ENCODE results near the gene IFIH1.
A peak's percentile ranks its signal among the peaks of the same experiment; 100 is the strongest.

The IFIH1 gene

GRCh38 chr2:162318328-162319180 lies at the start of gene IFIH1:
IFIH1 (minus strand) TSS chr2:162318684; CDS start chr2:162318307, 377 bp downstream.
- peak; percentile 90 for DNase-seq (ENCODE audit: low spot score)

GRCh38 chr2:162365392-162365791 lies 46.9 kb upstream of the IFIH1 start:
- DNase-seq (ENCODE audit: low spot score): peak; percentile 0

GRCh38 chr2:162344617-162344950 lies 26.1 kb upstream of the IFIH1 start:
- no peak for DNase-seq (ENCODE audit: low spot score)

GRCh38 chr2:162343824-162344616 lies 25.5 kb upstream of the IFIH1 start, which contains the start of gene GCA:
GCA (plus strand) TSS chr2:162344132; CDS start chr2:162344249, 117 bp downstream.
- DNase-seq (ENCODE audit: low spot score): peak; percentile 93

DNA sequence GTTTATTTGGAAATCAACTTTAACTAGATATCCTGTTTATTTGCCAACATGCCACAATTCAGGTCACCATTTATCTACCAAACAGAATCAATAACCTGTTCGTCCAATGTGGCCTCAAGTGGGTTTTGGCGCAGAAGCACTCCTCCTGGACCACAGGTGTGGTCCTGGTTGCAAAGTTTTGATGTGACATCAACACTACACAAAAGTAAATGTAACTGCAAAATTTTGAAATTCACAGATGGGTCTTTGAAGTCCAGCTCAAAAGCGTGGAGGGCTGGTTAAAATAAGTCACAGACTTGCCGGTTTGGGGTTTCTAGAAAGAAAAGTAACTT lies 25.0 kb upstream of the IFIH1 start:
- no peak for DNase-seq (ENCODE audit: low spot score)

DNA sequence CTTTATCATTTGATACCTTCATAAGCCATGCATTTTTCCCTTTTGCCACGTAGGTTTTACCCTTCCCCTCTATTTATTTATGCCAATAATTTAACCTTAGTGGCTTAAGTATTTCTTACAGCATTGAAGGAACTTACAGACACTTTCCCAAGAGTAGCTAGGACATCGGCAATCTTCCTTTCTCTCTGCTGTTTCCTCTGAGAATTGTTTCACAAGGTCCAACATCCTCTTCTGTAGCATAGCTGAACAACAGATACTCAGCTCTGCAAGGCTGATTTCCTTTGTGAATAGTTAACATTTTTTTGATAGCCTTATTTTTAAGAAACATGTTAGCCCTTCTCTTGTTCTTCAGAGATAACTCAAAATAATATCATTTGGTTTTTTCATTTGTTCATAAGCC lies 24.4 kb upstream of the IFIH1 start:
- no peak for DNase-seq (ENCODE audit: low spot score)

DNA sequence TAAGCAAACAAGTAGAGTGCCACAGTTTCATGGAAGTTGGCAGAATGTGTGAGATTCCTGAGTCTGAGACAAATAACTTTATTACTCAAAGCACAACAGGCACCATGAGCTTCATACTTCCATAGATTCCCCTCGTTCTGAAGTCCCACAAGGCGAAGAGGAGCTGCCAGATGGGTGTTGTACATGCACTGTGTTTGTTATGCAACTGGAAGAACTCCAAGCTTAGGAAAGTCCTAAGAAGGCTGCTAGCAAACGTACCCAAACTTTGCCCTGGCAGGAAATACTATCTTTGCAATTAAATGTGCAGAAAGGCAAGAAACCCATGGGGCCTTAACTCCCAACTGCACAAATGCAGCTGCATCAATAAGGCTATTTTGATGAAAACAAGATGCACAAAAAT lies 23.8 kb upstream of the IFIH1 start:
- DNase-seq (ENCODE audit: low spot score): no peak

- DNase-seq (ENCODE audit: low spot score): no peak
Measured at GRCh38 chr2:162340822-162341221, 22.3 kb upstream of the IFIH1 start.

DNA sequence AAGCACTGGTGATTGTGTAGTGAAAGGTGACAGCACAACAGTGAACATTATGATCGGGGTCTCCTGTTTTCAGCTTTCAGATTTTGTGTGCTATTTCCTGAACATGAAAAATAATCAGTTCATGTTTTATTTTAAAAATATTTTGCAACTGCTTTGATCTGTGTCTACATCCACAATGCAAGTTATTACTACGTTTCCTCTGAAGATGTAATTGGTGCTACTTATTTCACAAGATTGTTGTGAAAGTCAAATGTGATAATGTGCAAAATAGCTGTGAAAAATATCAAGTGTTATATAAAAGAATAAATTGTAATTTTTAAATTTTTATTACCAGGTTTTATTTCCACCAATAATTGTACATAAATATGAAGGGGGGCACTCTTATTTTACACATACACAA lies 19.4 kb upstream of the IFIH1 start:
- no peak for DNase-seq (ENCODE audit: low spot score)

- no peak for DNase-seq (ENCODE audit: low spot score)
Measured at GRCh38 chr2:162333968-162334367, 15.5 kb upstream of the IFIH1 start.

DNA sequence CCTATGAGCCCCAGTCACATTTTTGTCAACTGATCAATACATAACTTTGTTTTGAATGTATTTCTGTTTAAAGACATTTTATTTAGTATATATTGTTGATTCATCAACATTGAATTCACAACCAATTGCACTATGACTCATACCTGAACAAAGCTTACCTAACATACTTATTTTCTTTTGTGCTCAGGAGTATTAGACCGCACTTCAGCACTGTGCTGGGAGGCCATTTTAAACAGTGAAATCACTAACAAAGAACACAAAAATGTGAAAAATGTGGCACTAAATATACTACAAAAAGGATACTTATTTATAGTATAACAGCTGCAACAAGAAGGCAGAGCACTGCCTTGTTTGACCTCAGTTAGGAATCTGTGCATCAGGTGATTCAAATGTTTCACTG lies 12.4 kb upstream of the IFIH1 start:
- DNase-seq (ENCODE audit: low spot score): no peak

DNA sequence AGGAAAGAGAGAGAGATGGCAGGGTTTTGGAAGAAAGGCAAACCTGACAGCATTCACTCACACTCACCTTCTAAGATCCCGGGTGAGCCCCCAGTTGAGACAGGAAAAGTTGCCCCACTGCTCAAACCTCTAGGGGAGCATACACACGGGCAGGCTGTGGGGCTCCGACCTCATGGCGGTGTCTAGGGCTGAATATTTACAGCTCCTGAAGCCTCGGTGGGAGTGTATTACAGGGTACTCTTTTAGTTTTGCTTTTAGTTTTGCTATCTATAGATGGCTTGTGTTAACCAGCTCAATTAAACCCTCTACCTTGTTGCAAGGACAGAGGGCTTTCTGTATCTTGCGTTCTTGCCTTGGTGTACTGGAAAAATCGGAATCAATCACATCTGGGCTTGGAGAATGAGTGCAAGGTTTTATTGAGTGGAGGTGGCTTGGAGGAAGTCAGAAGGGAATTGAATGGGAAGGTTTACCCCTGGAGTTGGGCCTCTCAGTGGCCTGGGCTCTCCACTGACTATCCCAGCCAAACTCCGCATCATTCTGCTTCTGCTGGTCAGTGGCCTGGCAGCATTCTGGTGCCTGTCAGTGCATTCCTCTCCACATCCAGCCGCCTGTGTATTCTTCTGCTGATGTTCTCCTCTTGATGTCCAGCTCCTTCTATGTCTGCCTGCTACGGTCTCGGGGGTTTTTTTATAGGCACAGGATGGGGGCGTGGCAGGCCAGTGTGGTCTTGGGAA lies 10.1 kb upstream of the IFIH1 start:
- DNase-seq (ENCODE audit: low spot score): no peak

- no peak for DNase-seq (ENCODE audit: low spot score)
Measured at GRCh38 chr2:162327806-162328205, 9.3 kb upstream of the IFIH1 start.

- DNase-seq (ENCODE audit: low spot score): no peak
Measured at GRCh38 chr2:162327134-162327769, 8.8 kb upstream of the IFIH1 start.

GRCh38 chr2:162324953-162325352 lies 6.5 kb upstream of the IFIH1 start:
- no peak for DNase-seq (ENCODE audit: low spot score)

DNA sequence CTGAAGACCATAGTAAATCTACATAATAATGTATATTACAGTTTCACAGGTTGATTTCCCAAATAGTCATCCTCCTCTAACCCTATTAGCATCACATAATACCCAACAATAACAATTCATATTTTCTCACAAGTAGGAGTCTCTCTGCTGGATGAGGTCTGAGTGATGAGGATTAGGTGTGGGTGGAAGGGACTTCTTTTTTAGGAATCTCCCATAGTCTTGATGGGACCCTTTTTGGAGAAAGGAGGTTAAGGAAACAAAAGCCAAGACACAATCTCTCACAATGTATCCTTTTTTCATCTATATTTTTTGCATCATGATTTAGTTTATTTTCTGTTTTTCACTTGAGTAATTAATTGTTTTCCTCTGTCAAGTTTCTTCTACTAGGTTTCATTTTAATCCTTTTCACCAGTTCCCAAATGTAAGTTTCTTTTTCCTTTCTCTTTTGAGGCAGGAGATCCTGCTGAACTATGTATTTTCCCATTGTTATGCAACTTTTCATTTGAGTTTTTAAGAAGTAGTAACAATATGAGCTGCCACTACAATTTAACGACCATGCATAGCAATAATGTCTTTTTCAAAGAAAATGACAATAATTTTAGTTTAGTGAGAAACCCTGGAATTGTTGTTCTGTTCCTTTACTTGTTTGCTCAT lies 2.5 kb upstream of the IFIH1 start:
- no peak for DNase-seq (ENCODE audit: low spot score)

DNA sequence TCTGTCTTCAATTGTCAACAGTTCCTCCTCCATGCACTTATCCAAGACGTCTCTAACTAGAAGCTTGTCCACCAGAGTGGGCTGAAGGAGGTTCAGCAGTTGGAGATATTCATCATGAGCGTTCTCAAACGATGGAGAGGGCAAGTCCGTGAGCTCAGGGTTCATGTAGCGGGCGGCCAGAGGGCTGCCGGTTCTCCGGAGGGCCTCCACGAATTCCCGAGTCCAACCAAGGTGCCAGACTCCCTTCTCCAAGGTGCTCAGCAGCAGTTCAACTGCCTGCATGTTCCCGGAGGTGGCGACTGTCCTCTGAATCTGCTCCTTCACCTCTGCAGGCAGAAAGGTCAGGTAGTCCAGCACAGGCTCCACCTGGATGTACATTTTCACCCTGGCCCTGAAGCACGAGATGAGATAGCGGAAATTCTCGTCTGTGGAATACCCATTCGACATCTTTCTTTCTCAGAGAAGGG lies 590 bp downstream of the IFIH1 start:
- DNase-seq (ENCODE audit: low spot score): peak; percentile 14

DNA sequence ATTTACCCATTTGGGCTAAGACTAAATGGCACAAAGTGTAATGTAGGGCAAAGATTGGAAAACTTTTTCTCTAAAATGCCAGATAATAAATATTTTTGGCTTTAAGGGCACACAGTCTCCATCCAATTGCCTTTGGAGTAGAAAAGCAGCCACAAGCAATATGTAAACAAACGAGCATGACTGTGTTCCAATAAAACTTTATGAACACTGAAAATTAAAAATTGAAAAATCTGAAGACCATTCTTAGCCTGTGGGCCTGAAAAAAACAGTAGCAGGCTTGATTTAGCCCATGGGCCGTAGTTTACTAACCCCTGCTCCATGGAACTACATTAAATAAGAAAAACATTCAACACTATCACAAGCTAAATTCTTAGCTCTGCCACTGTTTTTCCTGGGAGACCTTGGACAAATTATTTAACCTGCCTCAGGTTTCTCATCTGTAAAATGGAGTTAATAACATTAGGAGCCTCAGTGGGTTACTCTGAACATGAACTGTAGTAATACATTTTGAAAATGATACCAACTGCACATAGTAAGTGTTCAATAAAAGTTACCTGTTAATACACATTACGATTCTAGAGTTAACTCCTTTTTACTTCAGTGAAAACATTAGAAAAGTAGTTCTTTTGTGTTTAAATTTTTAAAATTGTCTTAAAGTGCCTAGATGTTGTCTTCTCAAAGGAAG lies 1.3 kb downstream of the IFIH1 start:
- DNase-seq (ENCODE audit: low spot score): no peak

DNA sequence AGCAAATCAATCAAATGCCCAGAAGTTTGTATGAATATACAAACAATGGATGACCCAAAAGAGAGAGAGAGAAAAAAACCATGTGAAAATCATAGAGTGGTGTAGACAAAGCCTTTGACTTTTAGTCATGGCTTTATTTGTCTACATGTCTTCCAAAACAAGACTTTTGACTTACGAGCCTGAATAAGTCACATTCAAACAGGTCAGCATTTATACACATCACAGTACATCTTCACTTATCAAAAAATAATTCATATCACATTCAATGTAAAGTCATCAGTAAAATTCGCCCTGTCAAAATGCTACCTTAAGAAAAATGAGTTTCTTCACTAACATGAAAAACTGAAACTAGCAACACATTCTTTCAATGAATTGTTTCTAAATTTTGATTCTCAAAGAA lies 1.9 kb downstream of the IFIH1 start:
- DNase-seq (ENCODE audit: low spot score): no peak

GRCh38 chr2:162315938-162316337 lies 2.5 kb downstream of the IFIH1 start:
- no peak for DNase-seq (ENCODE audit: low spot score)

GRCh38 chr2:162312853-162313252 lies 5.6 kb downstream of the IFIH1 start:
- DNase-seq (ENCODE audit: low spot score): no peak
